Transverse colon (tissue), 4 donors: Measurements from ENCODE around the gene TAF5L.

Experiments
- EP300 ChIP-seq: sonication (generic); formaldehyde crosslinking; IDR thresholded peaks from one replicate; pipeline ENCODE4 v1.6.1; 2017; ENCODE audit warnings: antibody characterized with exemption, low read depth
- POLR2A ChIP-seq: fragments of 450-650 bp; IDR thresholded peaks from one replicate; pipeline ENCODE4 v1.6.1; 2016; ENCODE audit warnings: antibody characterized with exemption, mild to moderate bottlenecking, moderate library complexity
- POLR2AphosphoS5 ChIP-seq, 3 donors: sonication (generic); formaldehyde crosslinking; IDR thresholded peaks; one replicate each; pipeline ENCODE4 v1.6.1; 2016; ENCODE audit warnings: antibody characterized with exemption in 3 of 3
- TF ChIP-seq, protein P1 (sequence below), 5 experiments: fragments of 200-600 bp in 3 of 5; fragments of 450-650 bp in 2 of 5; sonication (generic) in 3 of 5; IDR thresholded peaks; 1 replicate in 2 of 5; 2 replicates in 3 of 5; pipeline ENCODE4 v1.5.1; 2016 to 2017; ENCODE audit warnings: antibody characterized with exemption in 5 of 5, inconsistent platforms in 3 of 5, mild to moderate bottlenecking in 2 of 5, moderate library complexity in 1 of 5

DNA sequence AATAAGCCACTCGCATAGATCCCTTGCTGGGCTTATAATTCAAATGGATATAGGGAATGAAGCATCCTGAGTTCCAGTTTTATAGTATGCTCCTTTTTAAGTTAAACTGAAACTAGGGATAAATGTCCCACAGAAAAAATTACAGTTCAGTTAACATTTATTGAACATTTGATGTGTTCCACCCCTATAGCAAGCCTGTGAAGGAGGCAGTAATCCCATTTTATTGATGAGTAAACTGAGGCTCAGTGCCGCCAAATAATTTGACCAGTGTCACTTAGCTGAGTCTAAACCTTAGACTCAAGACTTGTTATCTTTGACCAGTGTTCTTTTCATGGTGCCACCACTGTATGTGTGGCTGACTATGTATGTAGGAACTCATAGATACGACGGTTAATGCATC is 22.5 kb upstream of the TAF5L start:
- TF ChIP-seq POLR2A (no peak), POLR2AphosphoS5 (IDR thresholded peaks at IDR 0.05) (no peak), EP300 (no peak)
- TF ChIP-seq, protein P1, sequence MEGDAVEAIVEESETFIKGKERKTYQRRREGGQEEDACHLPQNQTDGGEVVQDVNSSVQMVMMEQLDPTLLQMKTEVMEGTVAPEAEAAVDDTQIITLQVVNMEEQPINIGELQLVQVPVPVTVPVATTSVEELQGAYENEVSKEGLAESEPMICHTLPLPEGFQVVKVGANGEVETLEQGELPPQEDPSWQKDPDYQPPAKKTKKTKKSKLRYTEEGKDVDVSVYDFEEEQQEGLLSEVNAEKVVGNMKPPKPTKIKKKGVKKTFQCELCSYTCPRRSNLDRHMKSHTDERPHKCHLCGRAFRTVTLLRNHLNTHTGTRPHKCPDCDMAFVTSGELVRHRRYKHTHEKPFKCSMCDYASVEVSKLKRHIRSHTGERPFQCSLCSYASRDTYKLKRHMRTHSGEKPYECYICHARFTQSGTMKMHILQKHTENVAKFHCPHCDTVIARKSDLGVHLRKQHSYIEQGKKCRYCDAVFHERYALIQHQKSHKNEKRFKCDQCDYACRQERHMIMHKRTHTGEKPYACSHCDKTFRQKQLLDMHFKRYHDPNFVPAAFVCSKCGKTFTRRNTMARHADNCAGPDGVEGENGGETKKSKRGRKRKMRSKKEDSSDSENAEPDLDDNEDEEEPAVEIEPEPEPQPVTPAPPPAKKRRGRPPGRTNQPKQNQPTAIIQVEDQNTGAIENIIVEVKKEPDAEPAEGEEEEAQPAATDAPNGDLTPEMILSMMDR (IDR thresholded peaks at IDR 0.05) = no peak
